DND-41 (cell line): ENCODE measurements around the gene DGKB.

Experiments
- EZH2 ChIP-seq: IDR thresholded peaks from 3 replicates; pipeline ENCODE4 v1.6.1; 2012; ENCODE audit warnings: borderline replicate concordance, low read depth, mild to moderate bottlenecking, moderate library complexity, low read length, inconsistent platforms; ENCODE audit not compliant: severe bottlenecking
- TF ChIP-seq, protein P1 (sequence below): IDR thresholded peaks from 2 replicates; pipeline ENCODE4 v1.5.1; 2012; ENCODE audit warnings: borderline replicate concordance, low read length, moderate library complexity, mild to moderate bottlenecking; ENCODE audit not compliant: poor library complexity, severe bottlenecking; ENCODE audit errors: extremely low read depth

DNA sequence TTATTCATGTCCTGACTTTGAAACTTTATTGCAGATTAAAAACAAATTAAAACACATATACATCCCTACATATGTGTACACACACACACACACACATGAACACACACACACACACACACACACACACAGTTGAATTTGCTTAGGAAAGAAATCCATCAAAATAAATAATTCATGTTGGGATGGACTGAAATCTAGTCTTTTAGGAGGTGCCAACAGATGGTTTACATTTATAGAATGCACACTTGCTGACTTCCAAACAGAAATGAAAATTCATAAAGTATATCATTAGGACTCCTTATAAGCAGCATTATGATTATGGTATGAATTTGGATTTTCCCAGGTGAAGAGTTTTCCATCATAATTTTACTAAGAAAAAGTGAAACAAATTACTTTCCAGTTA is 642.5 kb downstream of the DGKB start:
- TF ChIP-seq, protein P1, sequence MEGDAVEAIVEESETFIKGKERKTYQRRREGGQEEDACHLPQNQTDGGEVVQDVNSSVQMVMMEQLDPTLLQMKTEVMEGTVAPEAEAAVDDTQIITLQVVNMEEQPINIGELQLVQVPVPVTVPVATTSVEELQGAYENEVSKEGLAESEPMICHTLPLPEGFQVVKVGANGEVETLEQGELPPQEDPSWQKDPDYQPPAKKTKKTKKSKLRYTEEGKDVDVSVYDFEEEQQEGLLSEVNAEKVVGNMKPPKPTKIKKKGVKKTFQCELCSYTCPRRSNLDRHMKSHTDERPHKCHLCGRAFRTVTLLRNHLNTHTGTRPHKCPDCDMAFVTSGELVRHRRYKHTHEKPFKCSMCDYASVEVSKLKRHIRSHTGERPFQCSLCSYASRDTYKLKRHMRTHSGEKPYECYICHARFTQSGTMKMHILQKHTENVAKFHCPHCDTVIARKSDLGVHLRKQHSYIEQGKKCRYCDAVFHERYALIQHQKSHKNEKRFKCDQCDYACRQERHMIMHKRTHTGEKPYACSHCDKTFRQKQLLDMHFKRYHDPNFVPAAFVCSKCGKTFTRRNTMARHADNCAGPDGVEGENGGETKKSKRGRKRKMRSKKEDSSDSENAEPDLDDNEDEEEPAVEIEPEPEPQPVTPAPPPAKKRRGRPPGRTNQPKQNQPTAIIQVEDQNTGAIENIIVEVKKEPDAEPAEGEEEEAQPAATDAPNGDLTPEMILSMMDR, result no peak
- TF ChIP-seq EZH2, result no peak
